Stimulated activated memory B cell treated with anti-CD40 and anti-IgM and Interleukin-4, amounts not matched to agents 10 μg/mL and 1 μg/mL and 100 μg/mL, for 72 hours (primary cell): ENCODE results near the gene GPBP1.
"Not testable (repeated sequence)": the region's sequence is repeated elsewhere in the genome, so short reads cannot be mapped to it uniquely, and the experiment has no call there.

Experiments
- ATAC-seq: fragments of 150-1000 bp; cut with Tn5 transposase; 2 replicates; pipeline ENCODE4 v1.10.0; 2021
- H3K27ac Mint-ChIP-seq: one replicate; pipeline ENCODE4 v1.8.0; 2022; ENCODE audit warnings: mild to moderate bottlenecking, mixed read lengths
- H3K27me3 Mint-ChIP-seq: one replicate; pipeline ENCODE4 v1.8.0; 2022; ENCODE audit warnings: mixed read lengths
- H3K36me3 Mint-ChIP-seq: one replicate; pipeline ENCODE4 v1.8.0; 2022; ENCODE audit warnings: mixed read lengths
- H3K4me1 Mint-ChIP-seq: one replicate; pipeline ENCODE4 v1.8.0; 2022; ENCODE audit warnings: mixed read lengths
- H3K4me3 Mint-ChIP-seq: one replicate; pipeline ENCODE4 v1.8.0; 2022; ENCODE audit warnings: mild to moderate bottlenecking, moderate library complexity, mixed read lengths
- H3K9me3 Mint-ChIP-seq: one replicate; pipeline ENCODE4 v1.8.0; 2022; ENCODE audit warnings: mixed read lengths

The GPBP1 gene

DNA sequence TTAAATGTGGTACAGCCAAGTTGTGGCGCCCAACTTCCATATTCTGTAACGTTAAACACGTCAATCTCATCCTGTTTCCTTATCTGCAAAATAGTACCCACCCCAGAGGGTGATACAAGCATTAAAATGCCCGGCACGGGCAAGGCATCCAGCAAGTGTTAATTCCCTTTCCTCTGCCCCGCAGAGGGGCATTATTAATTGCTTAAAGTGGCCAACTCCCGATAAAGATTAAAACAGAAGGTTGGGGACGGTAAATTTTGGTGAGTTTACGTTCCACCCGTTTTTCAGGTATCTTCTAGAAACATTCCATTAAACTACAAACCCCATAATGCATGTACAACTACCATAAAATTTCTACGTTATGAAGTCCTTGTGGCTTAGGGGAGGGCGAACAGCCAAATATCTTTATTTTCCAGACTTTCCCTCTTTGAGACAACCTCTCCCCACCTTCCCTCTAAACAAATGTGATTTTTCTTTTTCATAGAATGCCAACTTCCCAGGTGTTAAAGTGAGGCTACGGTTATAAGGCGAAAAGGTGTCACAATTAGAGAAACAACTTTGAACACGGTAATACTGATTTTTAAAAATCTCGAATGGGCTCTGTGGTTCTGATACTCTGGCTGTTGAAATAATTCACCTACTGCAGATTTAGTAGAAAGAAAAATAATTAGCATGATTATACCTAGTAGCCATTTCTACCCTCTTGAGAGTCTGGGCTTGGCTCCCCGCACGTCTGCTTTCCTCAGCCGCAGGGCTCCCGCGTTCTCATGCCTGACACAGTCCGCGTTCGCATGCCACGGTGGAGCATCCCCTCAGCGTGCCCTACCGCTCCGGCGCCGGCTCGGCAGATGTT is 1.2 kb upstream of the GPBP1 start:
- no peak for ATAC-seq
- Mint-ChIP-seq H3K27me3 (no peaks in the 10 kb centered on the region), H3K4me3 (peak overlapping the region; percentile 95), H3K36me3 (peaks cover 21% of the 10 kb centered on the region), H3K4me1 (peaks cover 42% of the 10 kb centered on the region), H3K9me3 (no peaks in the 10 kb centered on the region), H3K27ac (peak overlapping the region; percentile 93)

DNA sequence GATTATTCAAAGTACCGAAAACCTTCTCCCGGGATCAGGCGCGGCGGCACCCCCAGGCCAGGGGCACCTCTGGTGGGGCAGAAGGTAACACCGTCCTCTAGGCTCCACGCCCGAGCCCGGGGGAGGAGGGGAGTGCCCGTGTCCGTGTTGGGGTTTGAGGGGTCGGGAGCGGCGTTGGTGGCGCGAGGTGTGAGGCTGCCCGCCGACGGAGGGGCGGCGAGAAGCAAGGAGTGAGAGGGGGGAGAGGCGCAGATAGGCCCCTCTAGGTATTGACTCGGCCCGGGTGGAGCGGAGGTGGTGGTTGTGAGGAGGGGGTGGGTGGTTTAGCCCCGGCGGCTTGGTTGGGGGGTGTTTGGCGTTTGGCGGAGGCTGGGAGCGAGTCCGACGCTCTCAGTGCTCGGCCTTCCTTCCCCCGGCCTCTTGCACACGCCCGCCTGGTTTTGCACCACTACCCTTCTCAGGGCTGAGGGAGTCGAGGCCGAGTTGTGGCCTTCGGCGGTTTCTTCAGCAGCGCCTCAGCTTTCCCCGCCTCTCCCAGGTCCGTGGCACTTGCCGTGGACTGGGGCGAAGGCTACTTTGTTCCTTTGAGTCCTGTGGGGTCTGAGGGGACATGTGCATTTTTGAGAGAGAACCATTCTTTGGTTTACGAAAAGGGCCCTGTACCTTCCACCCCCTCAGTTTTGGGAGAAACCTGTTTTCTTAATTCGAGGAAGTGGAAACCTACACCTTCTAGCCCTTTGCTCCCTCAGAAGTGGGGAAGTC is 450 bp downstream of the GPBP1 start:
- H3K27ac Mint-ChIP-seq: peak overlapping the region; percentile 93
- no peaks in the 10 kb centered on the region for H3K9me3 Mint-ChIP-seq
- H3K27me3 Mint-ChIP-seq: no peaks in the 10 kb centered on the region
- peaks cover 30% of the 10 kb centered on the region for H3K36me3 Mint-ChIP-seq
- peaks cover 46% of the 10 kb centered on the region for H3K4me1 Mint-ChIP-seq
- peak overlapping the region; percentile 95 for H3K4me3 Mint-ChIP-seq
- peak; percentile 2 for ATAC-seq

DNA sequence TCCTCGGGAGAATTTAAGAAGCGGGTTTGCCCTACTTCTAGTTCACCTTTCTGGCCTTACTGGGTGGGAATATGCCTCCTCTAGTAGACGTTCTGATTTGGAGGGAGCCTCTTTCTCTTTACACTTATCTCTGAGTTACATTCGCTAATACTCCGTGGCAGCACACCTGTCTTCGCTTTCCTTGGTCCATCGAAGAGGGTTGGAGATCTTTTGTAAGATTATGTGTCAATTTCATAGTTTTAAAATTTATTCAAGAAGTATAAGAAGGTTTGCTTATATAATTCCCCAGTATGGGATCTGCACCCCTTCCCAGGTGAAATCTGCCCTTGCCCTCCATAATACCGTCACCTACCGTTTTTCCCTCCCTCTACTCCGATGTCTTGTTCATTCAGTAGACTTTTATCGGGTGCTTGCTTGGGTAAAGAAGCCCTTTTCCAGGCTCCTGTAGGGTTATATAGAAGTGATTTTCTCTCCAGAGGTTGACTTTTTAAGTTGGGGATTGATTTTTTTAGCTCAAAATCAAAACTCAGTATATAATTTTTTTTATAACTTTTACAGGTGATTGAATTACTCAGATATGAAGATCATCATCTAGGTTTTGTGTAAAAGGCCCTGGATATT is 1.1 kb downstream of the GPBP1 start:
- no peaks in the 10 kb centered on the region for H3K9me3 Mint-ChIP-seq
- peaks cover 53% of the 10 kb centered on the region for H3K4me1 Mint-ChIP-seq
- peaks cover 37% of the 10 kb centered on the region for H3K36me3 Mint-ChIP-seq
- no peak for ATAC-seq
- H3K27ac Mint-ChIP-seq: peak overlapping the region; percentile 93
- H3K27me3 Mint-ChIP-seq: no peaks in the 10 kb centered on the region
- peak overlapping the region; percentile 95 for H3K4me3 Mint-ChIP-seq

DNA sequence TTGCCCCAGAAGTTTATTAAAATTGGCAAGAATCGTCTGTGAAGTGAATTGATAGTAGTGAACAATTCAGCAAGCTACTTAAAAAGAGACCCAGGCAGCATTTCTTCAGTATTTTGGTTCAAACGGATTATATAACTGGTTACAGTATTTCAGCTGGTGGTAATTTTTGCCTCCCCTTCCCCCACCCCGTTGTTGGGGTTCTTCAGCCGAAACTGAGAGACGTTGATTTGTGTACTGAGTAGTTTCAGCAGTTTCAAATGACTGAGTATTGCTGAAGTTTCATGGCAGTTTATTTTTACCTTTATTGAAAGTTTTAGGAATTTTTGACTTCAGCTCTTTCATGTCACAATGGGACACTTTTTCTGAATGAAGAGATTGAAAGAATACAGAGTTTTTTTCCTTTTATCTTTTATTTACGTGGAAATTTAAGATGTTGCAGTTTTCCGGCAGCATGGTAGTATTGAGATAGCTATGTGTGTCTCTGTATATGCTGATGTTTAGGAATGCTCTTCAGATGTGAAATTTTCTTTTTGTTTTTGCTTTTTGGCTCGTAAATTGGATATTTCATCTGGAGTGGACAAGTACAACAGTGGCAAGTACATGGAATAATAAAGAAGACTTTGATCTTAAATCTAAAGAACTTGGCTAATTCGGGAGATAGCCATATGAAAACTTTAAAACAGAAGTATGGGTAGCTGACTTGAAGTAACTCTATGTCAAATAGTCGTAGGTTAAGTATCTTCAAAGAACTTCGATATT is 1.9 kb downstream of the GPBP1 start:
- H3K9me3 Mint-ChIP-seq: no peaks in the 10 kb centered on the region
- H3K36me3 Mint-ChIP-seq: peaks cover 42% of the 10 kb centered on the region
- H3K27ac Mint-ChIP-seq: peak overlapping the region; percentile 93
- ATAC-seq: no peak
- peaks cover 60% of the 10 kb centered on the region for H3K4me1 Mint-ChIP-seq
- no peaks in the 10 kb centered on the region for H3K27me3 Mint-ChIP-seq
- H3K4me3 Mint-ChIP-seq: peak overlapping the region; percentile 95

DNA sequence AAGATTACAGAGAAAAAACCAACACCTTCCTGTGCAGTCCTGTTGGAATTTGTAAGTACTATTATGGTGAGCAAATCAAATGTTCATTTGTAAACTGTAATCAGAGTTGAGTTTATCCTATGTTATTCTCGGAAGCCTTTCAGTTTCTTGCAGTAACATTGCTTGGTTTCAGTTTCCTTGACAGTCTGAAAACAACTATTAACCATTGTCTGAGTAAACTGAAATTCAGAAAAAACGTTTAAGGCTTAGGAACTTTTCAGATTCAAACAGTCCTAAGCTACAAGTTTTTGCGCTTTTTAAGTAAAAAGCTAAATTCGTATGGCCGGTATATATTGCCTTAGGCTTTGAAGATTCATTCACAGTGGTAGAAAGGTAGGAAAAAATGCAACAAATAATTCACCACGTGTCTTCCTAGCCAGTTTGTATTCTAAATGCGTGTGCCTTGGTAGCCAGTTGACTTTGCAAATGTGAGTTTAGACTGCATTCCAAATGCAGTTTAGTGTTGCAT is 2.5 kb downstream of the GPBP1 start:
- H3K9me3 Mint-ChIP-seq: no peaks in the 10 kb centered on the region
- peak overlapping the region; percentile 95 for H3K4me3 Mint-ChIP-seq
- H3K36me3 Mint-ChIP-seq: peaks cover 47% of the 10 kb centered on the region
- peaks cover 67% of the 10 kb centered on the region for H3K4me1 Mint-ChIP-seq
- peak overlapping the region; percentile 93 for H3K27ac Mint-ChIP-seq
- H3K27me3 Mint-ChIP-seq: no peaks in the 10 kb centered on the region
- no peak for ATAC-seq

DNA sequence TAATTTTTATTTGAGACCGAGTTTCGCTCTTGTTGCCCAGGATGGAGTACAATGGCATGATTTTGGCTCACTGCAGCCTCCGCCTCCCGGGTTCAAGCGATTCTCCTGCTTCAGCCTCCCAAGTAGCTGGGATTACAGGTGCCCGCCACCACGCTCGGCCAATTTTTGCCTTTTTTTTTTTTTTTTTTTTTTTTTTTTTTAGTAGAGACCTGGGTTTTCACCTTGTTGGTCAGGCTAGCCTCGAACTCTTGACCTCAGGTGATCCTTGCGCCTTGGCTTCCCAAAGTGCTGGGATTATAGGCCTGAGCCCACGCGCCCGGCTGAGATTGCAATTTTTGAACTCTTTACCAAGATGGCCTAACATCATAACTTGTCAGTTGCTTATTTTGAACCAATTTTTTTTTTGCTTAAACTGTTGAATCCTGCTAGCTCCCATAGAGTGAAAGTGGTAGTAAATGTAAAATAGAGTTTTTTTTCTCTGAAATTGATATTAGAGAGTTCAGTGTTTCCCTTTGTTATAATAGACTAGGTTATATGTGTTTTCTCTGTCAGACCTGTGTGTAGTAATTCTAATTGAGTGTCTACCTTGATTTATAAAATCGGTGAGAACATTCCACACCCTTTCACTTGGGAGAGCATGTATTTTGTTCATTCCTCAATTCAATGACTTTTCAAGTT is 3.8 kb downstream of the GPBP1 start:
- no peak for ATAC-seq
- H3K4me3 Mint-ChIP-seq: peak overlapping the region; percentile 75
- peak overlapping the region; percentile 45 for H3K27ac Mint-ChIP-seq
- peaks cover 47% of the 10 kb centered on the region for H3K36me3 Mint-ChIP-seq
- no peaks in the 10 kb centered on the region for H3K27me3 Mint-ChIP-seq
- no peaks in the 10 kb centered on the region for H3K9me3 Mint-ChIP-seq
- peaks cover 55% of the 10 kb centered on the region for H3K4me1 Mint-ChIP-seq

DNA sequence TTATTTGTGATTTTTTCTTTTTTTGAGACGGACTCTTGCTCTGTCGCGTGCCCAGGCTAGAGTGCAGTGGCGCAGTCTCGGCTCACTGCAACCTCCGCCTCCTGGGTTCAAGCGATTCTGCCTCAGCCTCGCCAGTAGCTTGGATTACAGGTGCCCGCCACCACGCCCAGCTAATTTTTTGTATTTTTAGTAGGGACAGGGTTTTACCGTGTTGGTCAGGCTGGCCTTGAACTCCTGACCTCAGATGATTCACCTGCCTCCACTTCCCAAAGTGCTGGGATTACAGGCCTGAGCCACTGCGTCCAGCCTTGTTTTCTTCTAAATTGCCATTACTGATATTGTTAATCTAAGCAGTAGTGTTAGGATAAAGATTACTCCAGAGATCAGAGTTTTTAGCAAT is 4.4 kb downstream of the GPBP1 start:
- peak overlapping the region; percentile 45 for H3K27ac Mint-ChIP-seq
- not testable (repeated sequence) for H3K27me3 Mint-ChIP-seq, ATAC-seq, H3K9me3 Mint-ChIP-seq
- H3K4me1 Mint-ChIP-seq: peaks cover 50% of the 10 kb centered on the region
- peak overlapping the region; percentile 75 for H3K4me3 Mint-ChIP-seq
- H3K36me3 Mint-ChIP-seq: peaks cover 47% of the 10 kb centered on the region

DNA sequence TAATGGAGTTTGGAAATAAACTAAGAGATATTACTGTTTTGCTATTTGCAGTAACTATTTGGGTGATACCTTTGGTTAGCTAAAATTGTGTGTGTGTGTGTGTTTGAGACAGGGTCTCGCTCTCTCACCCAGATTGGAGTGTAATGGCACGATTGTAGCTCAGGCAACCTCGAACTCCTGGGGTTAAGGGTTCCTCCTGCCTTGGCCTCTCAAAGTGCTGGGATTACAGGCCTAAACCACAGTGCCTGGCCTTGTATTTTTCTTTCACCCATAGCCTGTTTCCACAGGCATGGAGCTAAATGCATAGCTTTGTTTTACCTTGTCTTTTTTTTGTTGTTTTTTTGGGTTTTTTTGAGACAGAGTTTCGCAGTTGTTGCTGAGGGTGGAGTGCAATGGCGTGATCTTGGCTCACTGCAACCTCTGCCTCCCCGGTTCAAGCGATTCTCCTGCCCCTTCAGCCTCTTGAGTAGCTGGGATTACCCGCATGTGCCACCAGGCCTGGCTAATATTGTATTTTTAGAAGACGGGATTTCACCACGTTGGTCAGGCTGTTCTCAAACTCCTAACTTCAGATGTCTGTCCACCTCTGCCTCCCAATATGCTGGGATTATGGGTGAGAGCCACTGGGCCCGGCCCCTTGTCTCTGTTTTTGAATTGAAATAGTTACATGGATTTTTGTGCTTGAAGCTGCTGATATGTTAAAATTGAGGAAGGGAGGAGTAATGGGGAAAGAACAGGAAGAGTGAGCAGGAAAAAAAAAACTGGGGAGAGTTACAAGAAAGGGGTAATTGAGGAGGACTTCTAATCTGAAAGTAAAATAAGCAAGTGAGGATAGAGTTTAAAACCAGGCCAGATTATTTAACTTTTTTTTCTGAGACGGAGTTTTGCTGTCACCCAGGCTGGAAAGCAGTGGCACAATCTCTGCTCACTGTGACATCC is 5.7 kb downstream of the GPBP1 start:
- peak overlapping the region; percentile 45 for H3K27ac Mint-ChIP-seq
- no peak for ATAC-seq
- H3K4me1 Mint-ChIP-seq: peaks cover 59% of the 10 kb centered on the region
- no peaks in the 10 kb centered on the region for H3K9me3 Mint-ChIP-seq
- H3K36me3 Mint-ChIP-seq: peaks cover 55% of the 10 kb centered on the region
- H3K27me3 Mint-ChIP-seq: no peaks in the 10 kb centered on the region
- H3K4me3 Mint-ChIP-seq: peak overlapping the region; percentile 75

DNA sequence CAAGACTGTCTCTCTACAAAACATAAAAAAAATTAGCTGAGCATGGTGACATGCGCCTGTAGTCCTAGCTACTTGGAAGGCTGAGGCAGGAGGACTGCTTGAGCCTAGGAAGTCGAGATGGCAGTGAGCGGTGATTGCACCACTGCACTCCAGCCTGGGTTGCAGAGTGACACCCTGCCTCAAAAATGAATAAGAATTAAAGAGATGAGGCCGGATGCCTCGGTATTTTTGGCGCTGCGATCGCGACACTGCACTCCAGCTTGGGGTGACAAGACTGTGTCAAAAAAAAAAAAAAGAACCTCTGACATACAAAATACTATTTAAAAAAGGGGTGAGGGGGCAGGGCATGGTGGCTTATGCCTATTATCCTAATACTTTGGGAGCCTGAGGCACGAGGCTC is 7.3 kb downstream of the GPBP1 start:
- H3K4me1 Mint-ChIP-seq: peaks cover 61% of the 10 kb centered on the region
- H3K4me3 Mint-ChIP-seq: peak overlapping the region; percentile 73
- ATAC-seq: no peak
- H3K36me3 Mint-ChIP-seq: peaks cover 55% of the 10 kb centered on the region
- no peaks in the 10 kb centered on the region for H3K9me3 Mint-ChIP-seq
- no peaks in the 10 kb centered on the region for H3K27me3 Mint-ChIP-seq
- no peak overlapping the region for H3K27ac Mint-ChIP-seq

DNA sequence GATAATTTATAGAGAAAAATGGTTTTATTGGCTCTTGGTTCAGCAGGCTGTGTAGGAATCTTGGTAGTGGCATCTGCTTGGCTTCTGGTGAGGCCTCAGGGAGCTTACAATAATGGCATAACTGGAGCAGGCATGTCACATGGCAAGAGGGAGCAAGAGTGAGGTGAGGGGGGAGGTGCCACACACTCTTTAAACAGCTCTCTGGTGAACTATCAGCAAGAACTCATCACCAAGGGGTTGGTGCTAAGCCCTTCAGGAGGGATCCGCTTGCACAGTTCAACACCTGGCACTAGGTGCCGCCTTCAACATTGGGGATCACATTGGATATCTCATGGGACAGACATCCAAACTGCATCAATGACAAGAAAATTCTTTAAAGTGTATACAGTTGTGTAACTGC is 10.5 kb downstream of the GPBP1 start:
- Mint-ChIP-seq H3K27me3 (no peaks in the 10 kb centered on the region), H3K36me3 (peaks cover 49% of the 10 kb centered on the region), H3K9me3 (no peaks in the 10 kb centered on the region), H3K27ac (no peak overlapping the region), H3K4me3 (peak overlapping the region; percentile 24), H3K4me1 (peaks cover 76% of the 10 kb centered on the region)
- no peak for ATAC-seq

DNA sequence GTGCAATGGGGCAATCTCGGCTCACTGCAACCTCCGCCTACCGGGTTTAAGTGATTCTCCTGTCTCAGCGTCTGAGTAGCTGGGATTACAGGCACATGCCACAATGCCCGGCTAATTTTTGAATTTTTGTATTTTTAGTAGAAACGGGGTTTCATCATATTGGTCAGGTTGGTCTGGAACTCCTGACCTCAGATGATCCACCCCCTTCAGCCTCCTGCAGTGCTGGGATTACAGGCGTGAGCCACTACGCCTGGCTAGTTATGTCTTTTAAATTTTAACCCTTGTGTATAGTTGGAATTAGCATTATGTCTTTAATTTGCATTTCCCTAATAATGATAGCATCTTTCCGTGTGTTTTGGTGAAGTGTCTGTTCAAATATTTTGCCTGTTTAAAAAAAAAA is 11.5 kb downstream of the GPBP1 start:
- Mint-ChIP-seq H3K9me3 (no peaks in the 10 kb centered on the region), H3K36me3 (peaks cover 47% of the 10 kb centered on the region), H3K4me1 (peaks cover 76% of the 10 kb centered on the region), H3K27me3 (no peaks in the 10 kb centered on the region), H3K4me3 (peak overlapping the region; percentile 53), H3K27ac (no peak overlapping the region)
- ATAC-seq: no peak

DNA sequence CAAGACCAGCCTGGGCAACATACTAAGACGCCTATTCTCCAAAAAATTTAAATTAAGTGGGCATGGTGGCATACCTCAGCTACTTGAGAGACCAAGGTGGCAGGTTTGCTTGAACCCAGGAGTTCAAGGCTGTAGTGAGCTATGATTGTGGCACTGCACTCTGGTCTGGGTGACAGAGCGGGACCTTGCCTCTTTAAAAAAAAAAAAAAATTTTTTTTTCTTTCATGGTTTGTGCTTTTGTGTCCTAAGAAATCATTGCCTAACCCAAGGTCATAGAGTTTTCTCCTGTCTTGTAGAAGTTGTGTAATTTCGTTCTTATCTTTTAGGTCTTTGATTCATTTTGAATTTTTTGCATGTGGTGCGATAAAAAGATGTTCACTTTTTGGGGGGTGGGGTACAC is 12.3 kb downstream of the GPBP1 start:
- Mint-ChIP-seq H3K9me3 (no peaks in the 10 kb centered on the region), H3K4me3 (no peak overlapping the region), H3K27ac (no peak overlapping the region), H3K4me1 (peaks cover 69% of the 10 kb centered on the region), H3K36me3 (peaks cover 39% of the 10 kb centered on the region), H3K27me3 (no peaks in the 10 kb centered on the region)
- ATAC-seq: no peak

DNA sequence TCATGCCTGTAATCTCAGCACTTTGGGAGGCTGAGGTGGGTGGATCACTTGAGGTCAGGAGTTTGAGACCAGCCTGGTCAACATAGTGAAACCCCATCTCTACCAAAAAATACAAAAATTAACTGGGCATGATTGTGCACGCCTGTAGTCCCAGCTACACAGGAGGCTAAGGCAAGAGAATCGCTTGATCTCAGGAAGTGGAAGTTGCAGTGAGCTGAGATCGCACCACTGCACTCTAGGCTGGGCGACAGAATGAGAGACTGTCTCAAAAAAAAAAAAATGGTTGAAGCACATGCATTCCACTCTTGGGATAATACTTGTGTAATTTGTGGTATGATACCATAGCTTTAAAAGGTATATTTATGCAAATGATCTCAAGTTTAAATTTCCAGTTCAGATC is 14.1 kb downstream of the GPBP1 start:
- H3K4me3 Mint-ChIP-seq, H3K27ac Mint-ChIP-seq, ATAC-seq, H3K27me3 Mint-ChIP-seq, H3K9me3 Mint-ChIP-seq: not testable (repeated sequence)
- peaks cover 82% of the 10 kb centered on the region for H3K4me1 Mint-ChIP-seq
- H3K36me3 Mint-ChIP-seq: peaks cover 44% of the 10 kb centered on the region
